Panc1 (cell line): ENCODE results near the gene NOP53.

ENCODE experiments used
- POLR2AphosphoS5 ChIP-seq: IDR thresholded peaks from 2 replicates; pipeline ENCODE4 v1.6.1; 2012; ENCODE audit warnings: mild to moderate bottlenecking, low read depth, low read length, moderate library complexity
- REST ChIP-seq, 2 experiments: IDR thresholded peaks; 2 replicates each; pipeline ENCODE4 v1.6.1; 2011 to 2012; ENCODE audit warnings: low read depth in 2 of 2, control low read depth in 1 of 2, low read length in 1 of 2, mild to moderate bottlenecking in 1 of 2, moderate library complexity in 1 of 2; ENCODE audit not compliant: insufficient read depth in 1 of 2
- TCF7L2 ChIP-seq: IDR thresholded peaks from 2 replicates; pipeline ENCODE4 v1.6.1; 2011; ENCODE audit warnings: mild to moderate bottlenecking, low read depth, low read length, inconsistent platforms
- TF ChIP-seq, protein P1 (sequence below): fragments of 450-650 bp; IDR thresholded peaks from 2 replicates; pipeline ENCODE4 v1.5.1; 2017; ENCODE audit warnings: mild to moderate bottlenecking

- TF ChIP-seq POLR2AphosphoS5, result no peak
- TF ChIP-seq, protein P1, sequence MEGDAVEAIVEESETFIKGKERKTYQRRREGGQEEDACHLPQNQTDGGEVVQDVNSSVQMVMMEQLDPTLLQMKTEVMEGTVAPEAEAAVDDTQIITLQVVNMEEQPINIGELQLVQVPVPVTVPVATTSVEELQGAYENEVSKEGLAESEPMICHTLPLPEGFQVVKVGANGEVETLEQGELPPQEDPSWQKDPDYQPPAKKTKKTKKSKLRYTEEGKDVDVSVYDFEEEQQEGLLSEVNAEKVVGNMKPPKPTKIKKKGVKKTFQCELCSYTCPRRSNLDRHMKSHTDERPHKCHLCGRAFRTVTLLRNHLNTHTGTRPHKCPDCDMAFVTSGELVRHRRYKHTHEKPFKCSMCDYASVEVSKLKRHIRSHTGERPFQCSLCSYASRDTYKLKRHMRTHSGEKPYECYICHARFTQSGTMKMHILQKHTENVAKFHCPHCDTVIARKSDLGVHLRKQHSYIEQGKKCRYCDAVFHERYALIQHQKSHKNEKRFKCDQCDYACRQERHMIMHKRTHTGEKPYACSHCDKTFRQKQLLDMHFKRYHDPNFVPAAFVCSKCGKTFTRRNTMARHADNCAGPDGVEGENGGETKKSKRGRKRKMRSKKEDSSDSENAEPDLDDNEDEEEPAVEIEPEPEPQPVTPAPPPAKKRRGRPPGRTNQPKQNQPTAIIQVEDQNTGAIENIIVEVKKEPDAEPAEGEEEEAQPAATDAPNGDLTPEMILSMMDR, result no peak
- no peak for TF ChIP-seq REST (IDR thresholded peaks at IDR 0.05; ENCODE audit: insufficient read depth in 1 of 2, low read depth in 2 of 2, low read length in 1 of 2)
- no peak for TF ChIP-seq TCF7L2
These were observed 47.3 kb downstream of the NOP53 start for GRCh38 chr19:47792616-47793015.
